OCI-LY7 (cell line): ENCODE measurements around the gene FUT7. TPM values are rescaled to one million over a fixed set of nuclear protein-coding genes. Genes with fewer than 3 reads are reported as not detected.

Source experiments
- BruUV-seq: library from RNA; stranded (reverse); fragments of 400-500 nt; replicated peaks from 2 replicates; lab custom pipeline; 2021; lab: Mats Ljungman, UMichigan
- CTCF ChIA-PET: fragments of 300-600 bp; sonication (Branson Sonifier 250); formaldehyde crosslinking; loops from one replicate; lab custom pipeline; 2022; ENCODE audit warnings: antibody characterized with exemption; ENCODE audit not compliant: unreplicated experiment; lab: Charles Lee
- POLR2A ChIA-PET: fragments of 300-600 bp; sonication (Branson Sonifier 250); formaldehyde crosslinking; loops from one replicate; lab custom pipeline; 2022; ENCODE audit warnings: antibody characterized with exemption; lab: Charles Lee
- DNase-seq: peaks from one replicate; pipeline ENCODE4 v3.0.0-alpha.2; 2015; ENCODE audit warnings: low spot score
- H2AFZ ChIP-seq: fragments of 200-600 bp; sonication (generic), shearing (Covaris generic); 2 replicates; pipeline ENCODE4 v1.6.1; 2014; ENCODE audit warnings: mild to moderate bottlenecking, antibody characterized with exemption, low read length, moderate library complexity
- H3K27ac ChIP-seq: fragments of 200-600 bp; sonication (generic); 2 replicates; pipeline ENCODE4 v1.5.1; 2014; ENCODE audit warnings: mixed run types, low read depth, mild to moderate bottlenecking, moderate library complexity, low read length, inconsistent platforms; ENCODE audit not compliant: poor library complexity, severe bottlenecking
- H3K36me3 ChIP-seq: fragments of 200-600 bp; sonication (generic); 2 replicates; pipeline ENCODE4 v1.6.1; 2014; ENCODE audit warnings: mild to moderate bottlenecking, antibody characterized with exemption, low read length, moderate library complexity, mixed read lengths; ENCODE audit not compliant: insufficient read depth
- H3K4me1 ChIP-seq: fragments of 200-600 bp; sonication (generic); 2 replicates; pipeline ENCODE4 v1.5.1; 2014; ENCODE audit warnings: mild to moderate bottlenecking, low read length; ENCODE audit not compliant: insufficient read depth, poor library complexity, severe bottlenecking
- H3K4me2 ChIP-seq: fragments of 200-600 bp; sonication (generic); 2 replicates; pipeline ENCODE4 v1.6.1; 2014; ENCODE audit warnings: mild to moderate bottlenecking, low read length
- H3K4me3 ChIP-seq: fragments of 200-600 bp; sonication (generic); 2 replicates; pipeline ENCODE4 v1.5.1; 2014; ENCODE audit warnings: mild to moderate bottlenecking, low read depth, low read length; ENCODE audit not compliant: poor library complexity, severe bottlenecking
- H3K79me2 ChIP-seq: fragments of 200-600 bp; sonication (generic); 2 replicates; pipeline ENCODE4 v1.6.1; 2016; ENCODE audit warnings: low read depth, mild to moderate bottlenecking, low read length, moderate library complexity, mixed read lengths; ENCODE audit not compliant: insufficient read depth
- H3K9me2 ChIP-seq: fragments of 200-600 bp; sonication (generic); 2 replicates; pipeline ENCODE4 v1.6.1; 2016; ENCODE audit warnings: mild to moderate bottlenecking, low read length, mixed read lengths; ENCODE audit not compliant: insufficient read depth
- H3K9me3 ChIP-seq: fragments of 200-600 bp; sonication (generic); 2 replicates; pipeline ENCODE4 v1.6.1; 2014; ENCODE audit warnings: mild to moderate bottlenecking, mixed run types, low read length, mixed read lengths
- H4K20me1 ChIP-seq: fragments of 200-600 bp; sonication (generic); 2 replicates; pipeline ENCODE4 v1.6.1; 2014; ENCODE audit warnings: mild to moderate bottlenecking, antibody characterized with exemption, low read length, moderate library complexity, mixed read lengths; ENCODE audit not compliant: insufficient read depth
- CTCF ChIP-seq: fragments of 200-600 bp; sonication (generic); conservative IDR thresholded peaks from 2 replicates; pipeline ENCODE4 v1.5.1; 2014; ENCODE audit warnings: mild to moderate bottlenecking, antibody characterized with exemption, low read length, moderate library complexity, mixed read lengths
- EZH2phosphoT487 ChIP-seq: fragments of 200-600 bp; sonication (generic); IDR thresholded peaks from 2 replicates; pipeline ENCODE4 v1.6.1; 2018; ENCODE audit warnings: low read depth, borderline replicate concordance, mild to moderate bottlenecking, mixed run types, antibody characterized with exemption, low read length, moderate library complexity, mixed read lengths
- intact Hi-C: fragments of 100-400 bp; cut with micrococcal nuclease; formaldehyde crosslinking; loops from one replicate; pipeline ENCODE4 v1.10.0; 2022; ENCODE audit not compliant: unreplicated experiment
- total RNA-seq, 2 experiments: library from RNA; depleted of rRNA in 1 of 2; stranded (reverse); fragments of >200 nt in 1 of 2; shearing (Covaris generic) in 1 of 2; gene quantifications; 2 replicates each; pipeline ENCODE4 v1.2.3, GENCODE V29; 2014 to 2022

The FUT7 gene
- total RNA-seq, 2 experiments from 2014 or later, result 0.21 TPM; not detected in 1

DNA sequence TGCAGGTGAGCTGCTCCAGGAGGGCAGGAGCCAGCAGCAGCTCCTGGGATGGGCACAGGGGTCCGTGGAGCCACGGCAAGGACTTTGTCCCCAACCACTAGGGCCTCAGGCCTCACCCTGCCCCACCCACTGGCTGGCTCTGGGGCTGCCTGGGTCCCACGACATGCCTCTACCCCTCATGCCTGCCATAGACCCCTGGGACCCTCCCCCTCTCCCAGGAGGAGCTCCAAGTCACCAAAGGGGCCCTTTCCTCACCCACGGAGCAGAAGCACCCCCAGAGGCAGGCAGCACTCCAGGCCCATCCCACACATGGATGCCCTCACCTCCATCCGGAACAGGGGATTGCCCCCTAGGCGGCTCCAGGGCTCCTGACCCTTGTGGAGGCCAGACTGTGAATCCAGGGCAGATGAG is 10.3 kb downstream of the FUT7 start:
- ChIA-PET CTCF (interaction anchor here (0.9 kb wide), 1 partner anchor 14 kb away, joined by 3 read pairs; no protein-coding TSS in a partner anchor), POLR2A (interaction anchor here (0.5 kb wide), 1 partner anchor 51 kb away, joined by 3 read pairs; no protein-coding TSS in a partner anchor)
- H3K9me3 ChIP-seq, result no peaks in the 10 kb centered on the region
- no peak for TF ChIP-seq CTCF
- no peak for TF ChIP-seq EZH2phosphoT487
- no peaks in the 10 kb centered on the region for H3K79me2 ChIP-seq
- DNase-seq, result no peak
- H3K27ac ChIP-seq, result no peak overlapping the region
- intact Hi-C loops, result no loop called here
- H4K20me1 ChIP-seq, result no peaks in the 10 kb centered on the region
- H2AFZ ChIP-seq, result no peak overlapping the region
- H3K4me1 ChIP-seq, result peaks cover 26% of the 10 kb centered on the region
- H3K4me3 ChIP-seq, result no peak overlapping the region
- BruUV-seq, result no TSS peak
- no peaks in the 10 kb centered on the region for H3K9me2 ChIP-seq
- H3K36me3 ChIP-seq, result no peaks in the 10 kb centered on the region
- no peak overlapping the region for H3K4me2 ChIP-seq

DNA sequence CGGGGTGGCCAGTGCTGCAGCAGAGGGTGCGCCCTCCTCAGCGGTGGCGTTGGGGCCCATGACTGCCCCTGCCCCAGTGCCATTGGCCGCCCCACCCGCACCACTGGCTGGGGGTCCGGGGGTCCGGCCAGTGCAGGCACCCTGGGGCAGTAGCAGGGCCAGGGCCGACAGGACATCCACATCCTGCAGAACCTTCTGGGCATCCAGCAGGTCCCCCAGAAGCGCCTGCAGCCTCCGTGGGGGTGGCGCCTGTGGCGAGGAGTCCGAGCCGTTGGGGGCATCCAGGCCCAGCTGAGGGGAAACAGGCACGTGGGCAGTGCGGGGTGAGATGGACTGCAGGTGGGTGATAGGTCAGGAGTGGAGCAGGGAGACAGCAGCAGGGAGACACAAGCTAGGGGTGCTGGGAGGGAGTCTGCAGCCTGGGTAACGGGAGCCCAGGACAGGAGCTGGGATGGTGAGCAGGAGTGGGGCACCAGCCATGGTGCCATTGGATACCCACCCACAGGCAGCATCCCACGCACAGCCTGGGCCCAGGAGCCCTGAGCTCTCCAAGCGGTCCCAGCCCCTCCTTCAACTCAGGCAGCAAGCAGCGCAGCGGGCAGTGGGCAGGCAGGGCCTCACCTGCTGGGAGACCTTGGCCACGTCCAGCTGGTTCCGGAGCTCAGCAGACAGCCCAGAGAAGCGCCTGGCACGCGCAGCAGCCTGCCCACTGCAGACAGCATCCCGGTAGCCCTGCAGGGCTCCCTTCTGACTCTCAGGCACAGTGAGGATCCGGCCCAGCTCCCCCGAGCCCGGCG is 10.9 kb downstream of the FUT7 start:
- Histone ChIP-seq H3K9me2 (no peaks in the 10 kb centered on the region), H3K4me3 (no peak overlapping the region), H3K4me2 (no peak overlapping the region), H3K27ac (no peak overlapping the region), H2AFZ (no peak overlapping the region), H3K4me1 (peaks cover 21% of the 10 kb centered on the region), H3K79me2 (no peaks in the 10 kb centered on the region), H3K9me3 (no peaks in the 10 kb centered on the region), H4K20me1 (no peaks in the 10 kb centered on the region), H3K36me3 (no peaks in the 10 kb centered on the region)
- no TSS peak for BruUV-seq
- TF ChIP-seq EZH2phosphoT487 (no peak), CTCF (no peak)
- POLR2A ChIA-PET, result no interaction called here
- CTCF ChIA-PET, result no interaction called here
- intact Hi-C loops, result no loop called here
- DNase-seq, result no peak
